ENCODE measurements around the gene SLC5A8.
A peak's percentile ranks its signal among the peaks of the same experiment; 100 is the strongest.

Gene SLC5A8

DNA sequence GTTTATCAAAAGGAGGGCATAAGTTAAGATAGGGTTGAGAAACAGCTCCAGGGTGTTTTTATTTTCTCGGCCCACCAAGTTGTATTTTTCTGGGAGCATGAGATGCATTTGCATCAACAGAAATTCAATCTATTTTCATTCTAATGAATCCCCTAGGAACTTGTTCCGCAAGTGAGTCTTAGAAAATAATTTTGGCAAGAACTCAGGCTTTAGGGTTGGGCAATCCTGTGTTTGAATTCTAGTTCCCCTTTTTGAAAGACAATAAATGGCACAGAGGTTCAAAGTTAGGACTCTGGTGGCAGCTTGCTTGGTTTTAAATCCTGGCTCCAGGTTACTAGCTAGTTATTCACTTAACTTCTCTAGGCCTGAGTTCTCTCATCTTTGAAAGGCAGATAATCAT is 23.7 kb downstream of the SLC5A8 start:
- POLR2A ChIA-PET, result no interaction called here
- CTCF ChIA-PET, result no interaction called here
- H3K4me3 ChIP-seq (ENCODE audit: low read depth, low read length), result no peak overlapping the region
- no peak for DNase-seq (ENCODE audit: low read depth, low spot score)
- TF ChIP-seq, protein P1, sequence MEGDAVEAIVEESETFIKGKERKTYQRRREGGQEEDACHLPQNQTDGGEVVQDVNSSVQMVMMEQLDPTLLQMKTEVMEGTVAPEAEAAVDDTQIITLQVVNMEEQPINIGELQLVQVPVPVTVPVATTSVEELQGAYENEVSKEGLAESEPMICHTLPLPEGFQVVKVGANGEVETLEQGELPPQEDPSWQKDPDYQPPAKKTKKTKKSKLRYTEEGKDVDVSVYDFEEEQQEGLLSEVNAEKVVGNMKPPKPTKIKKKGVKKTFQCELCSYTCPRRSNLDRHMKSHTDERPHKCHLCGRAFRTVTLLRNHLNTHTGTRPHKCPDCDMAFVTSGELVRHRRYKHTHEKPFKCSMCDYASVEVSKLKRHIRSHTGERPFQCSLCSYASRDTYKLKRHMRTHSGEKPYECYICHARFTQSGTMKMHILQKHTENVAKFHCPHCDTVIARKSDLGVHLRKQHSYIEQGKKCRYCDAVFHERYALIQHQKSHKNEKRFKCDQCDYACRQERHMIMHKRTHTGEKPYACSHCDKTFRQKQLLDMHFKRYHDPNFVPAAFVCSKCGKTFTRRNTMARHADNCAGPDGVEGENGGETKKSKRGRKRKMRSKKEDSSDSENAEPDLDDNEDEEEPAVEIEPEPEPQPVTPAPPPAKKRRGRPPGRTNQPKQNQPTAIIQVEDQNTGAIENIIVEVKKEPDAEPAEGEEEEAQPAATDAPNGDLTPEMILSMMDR (IDR thresholded peaks at IDR 0.05; ENCODE audit: insufficient read depth, low read length, missing control alignments), result no peak

DNA sequence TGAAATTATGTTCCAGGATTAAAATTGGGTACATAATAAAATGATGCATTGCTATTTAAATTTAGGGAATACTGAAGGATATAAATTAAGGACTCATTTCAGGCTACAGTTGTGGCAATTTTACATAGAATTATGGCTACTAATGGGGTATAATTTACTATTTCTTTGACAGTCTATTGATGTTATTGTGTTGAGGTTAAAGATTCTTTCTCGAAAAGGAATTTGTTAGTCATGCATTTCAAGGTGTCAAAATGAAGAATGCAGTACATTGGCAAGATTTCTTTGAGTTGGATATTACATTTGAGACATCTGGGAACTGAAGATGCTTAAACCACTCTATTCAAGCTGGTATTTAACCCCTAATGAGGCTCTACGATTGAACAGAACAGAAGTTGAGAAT is 28.3 kb downstream of the SLC5A8 start:
- H3K4me3 ChIP-seq (ENCODE audit: low read depth, low read length), result no peak overlapping the region
- ChIA-PET CTCF (no interaction called here), POLR2A (no interaction called here)
- DNase-seq (ENCODE audit: low read depth, low spot score), result peak; percentile 1
- TF ChIP-seq, protein P1 (IDR thresholded peaks at IDR 0.05; ENCODE audit: insufficient read depth, low read length, missing control alignments), result no peak

DNA sequence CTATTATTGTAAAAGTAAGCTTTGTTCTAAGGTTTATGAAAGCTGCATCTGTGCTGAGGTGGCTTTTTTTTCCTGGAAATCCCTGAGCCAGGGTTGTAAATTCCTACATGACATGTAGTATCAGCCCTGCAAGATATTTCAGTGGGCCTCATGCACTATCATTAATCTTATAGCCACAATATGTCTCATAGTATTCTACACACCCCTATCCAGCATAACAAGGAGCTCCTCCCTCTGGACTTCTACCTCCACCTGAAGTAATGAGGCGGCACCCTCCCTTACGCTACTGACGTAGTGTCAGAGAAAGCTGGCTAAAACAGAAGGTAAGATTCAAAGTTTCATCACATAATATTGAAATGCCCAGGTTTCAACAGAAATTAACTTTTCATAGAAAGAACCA is 35.5 kb downstream of the SLC5A8 start:
- TF ChIP-seq, protein P1 (IDR thresholded peaks at IDR 0.05; ENCODE audit: insufficient read depth, low read length, missing control alignments), result no peak
- DNase-seq (ENCODE audit: low read depth, low spot score), result no peak
- no peak overlapping the region for H3K4me3 ChIP-seq (ENCODE audit: low read depth, low read length)
- POLR2A ChIA-PET, result no interaction called here
- CTCF ChIA-PET, result interaction anchor here (1.3 kb wide), 1 partner anchor 148 kb away, joined by 4 read pairs; no protein-coding TSS in a partner anchor

DNA sequence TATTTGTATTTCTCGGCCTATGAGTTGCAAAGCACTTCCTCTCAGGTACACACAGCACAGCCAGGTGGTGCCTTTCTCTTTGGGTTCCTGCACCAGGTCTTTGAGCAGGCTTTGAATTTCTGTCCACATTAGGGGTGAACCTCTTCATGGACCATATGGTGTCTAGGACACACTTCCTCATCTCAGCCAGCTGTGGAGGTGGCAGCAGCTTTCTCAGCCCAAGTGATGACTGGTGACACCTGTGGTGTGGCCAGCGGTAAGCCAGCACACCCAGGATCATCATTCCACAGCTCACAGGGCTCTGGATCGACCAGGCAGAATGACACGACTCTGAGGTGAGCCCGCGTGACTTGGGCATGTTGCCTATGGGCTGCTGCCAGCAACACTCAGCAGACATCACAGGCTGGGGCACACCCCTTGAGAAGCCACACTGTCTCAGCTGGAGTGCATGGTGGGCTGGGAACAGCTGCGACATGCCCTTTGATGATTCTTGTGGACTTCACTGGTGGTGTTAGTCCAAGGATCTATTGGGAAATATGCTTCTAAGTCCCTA is 36.8 kb downstream of the SLC5A8 start:
- POLR2A ChIA-PET, result no interaction called here
- H3K4me3 ChIP-seq (ENCODE audit: low read depth, low read length), result no peak overlapping the region
- DNase-seq (ENCODE audit: low read depth, low spot score), result no peak
- CTCF ChIA-PET, result interaction anchor here (0.7 to 1.0 kb wide), 2 partner anchors 16 to 151 kb away, joined by 3 read pairs; no protein-coding TSS in a partner anchor
- TF ChIP-seq, protein P1 (IDR thresholded peaks at IDR 0.05; ENCODE audit: insufficient read depth, low read length, missing control alignments), result no peak

DNA sequence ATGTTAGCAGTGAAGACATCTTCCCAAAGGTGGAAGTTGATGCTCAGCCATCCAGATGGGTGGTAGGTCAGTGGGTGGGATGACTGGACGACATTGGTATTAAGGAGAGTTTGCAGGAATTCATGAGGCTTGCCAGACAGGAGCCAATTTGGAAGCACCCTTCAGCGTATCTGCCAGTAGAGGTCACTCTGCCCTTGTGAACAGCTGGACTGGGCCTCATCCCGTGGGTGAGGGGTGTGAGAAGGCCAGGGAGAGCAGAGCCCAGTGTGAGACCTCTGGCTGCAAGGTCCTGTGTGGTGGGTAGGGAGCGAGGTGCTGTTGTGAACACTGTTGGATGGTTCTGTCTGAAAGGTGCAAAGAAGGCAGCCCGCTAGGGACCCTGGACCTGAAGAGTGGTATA is 37.7 kb downstream of the SLC5A8 start:
- CTCF ChIA-PET, result interaction anchor here (0.7 to 1.0 kb wide), 2 partner anchors 15 to 152 kb away, joined by 3 read pairs; no protein-coding TSS in a partner anchor

DNA sequence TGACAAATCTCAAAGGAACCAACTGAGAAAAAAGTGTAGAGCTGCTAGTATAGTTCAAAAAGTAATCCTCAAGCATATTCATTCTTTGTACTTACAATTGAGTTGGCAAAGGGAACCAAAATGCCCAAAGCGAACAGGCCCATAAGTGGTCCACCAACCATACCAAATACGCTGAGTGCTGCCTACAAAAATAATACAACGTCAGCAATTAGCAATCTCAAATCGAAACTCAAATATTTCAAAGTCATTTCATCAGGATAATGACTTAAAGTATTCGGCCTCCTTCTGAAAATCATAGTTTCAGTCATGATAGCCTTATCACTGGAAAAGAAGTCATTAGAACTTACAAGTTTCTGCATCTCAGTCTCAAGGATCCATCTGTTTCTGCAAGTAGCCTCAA is 42.0 kb downstream of the SLC5A8 start:
- H3K4me3 ChIP-seq (ENCODE audit: low read depth, low read length), result no peak overlapping the region
- POLR2A ChIA-PET, result no interaction called here
- CTCF ChIA-PET, result no interaction called here
- TF ChIP-seq, protein P1 (IDR thresholded peaks at IDR 0.05; ENCODE audit: insufficient read depth, low read length, missing control alignments), result no peak
- DNase-seq (ENCODE audit: low read depth, low spot score), result no peak

More for the DNA sequence above, 37.7 kb downstream of the SLC5A8 start:
- TF ChIP-seq, protein P1 (IDR thresholded peaks at IDR 0.05; ENCODE audit: insufficient read depth, low read length, missing control alignments), result peak; percentile 9
- DNase-seq (ENCODE audit: low read depth, low spot score), result no peak
- POLR2A ChIA-PET, result no interaction called here
- no peak overlapping the region for H3K4me3 ChIP-seq (ENCODE audit: low read depth, low read length)

Measured in AG04449 (cell line).